CD14-positive monocyte (primary cell): Measurements from ENCODE around the gene SLC22A1. TPM values are rescaled to one million over a fixed set of nuclear protein-coding genes. Genes with fewer than 3 reads are reported as not detected.

Experiments
- DNase-seq, 3 donors: peaks; one replicate each; pipeline ENCODE4 v3.0.0-alpha.2; 2011 to 2022
- H2AFZ ChIP-seq: 2 replicates; pipeline ENCODE4 v1.6.0; 2012; ENCODE audit warnings: mild to moderate bottlenecking, low read depth, low read length, inconsistent platforms; ENCODE audit not compliant: insufficient read depth, poor library complexity, severe bottlenecking
- H3K27ac ChIP-seq, 2 donors: 1 replicate in 1 of 2; 2 replicates in 1 of 2; pipeline ENCODE4 v1.5.1; 2012 to 2013; ENCODE audit warnings: low read length in 2 of 2, control low read depth in 1 of 2, inconsistent platforms in 1 of 2, low read depth in 1 of 2, mild to moderate bottlenecking in 1 of 2
- H3K27me3 ChIP-seq, 2 donors: one replicate each; pipeline versions ENCODE4 v1.6.0 to v1.6.1; 2011 to 2013; ENCODE audit warnings: low read length in 2 of 2; ENCODE audit not compliant: control insufficient read depth in 2 of 2, insufficient read depth in 2 of 2
- H3K36me3 ChIP-seq, 2 donors: replicated peaks in 1 of 2; 1 replicate in 1 of 2; 2 replicates in 1 of 2; pipeline versions ENCODE4 v1.5.1 to v1.6.1; 2012 to 2013; ENCODE audit warnings: low read length in 2 of 2, control low read depth in 1 of 2, inconsistent platforms in 1 of 2, mild to moderate bottlenecking in 1 of 2; ENCODE audit not compliant: insufficient read depth in 2 of 2, control insufficient read depth in 1 of 2
- H3K4me1 ChIP-seq, 2 donors: 1 replicate in 1 of 2; 2 replicates in 1 of 2; pipeline versions ENCODE4 v1.5.1 to v1.6.1; 2012 to 2013; ENCODE audit warnings: low read length in 2 of 2, control low read depth in 1 of 2, inconsistent platforms in 1 of 2, mild to moderate bottlenecking in 1 of 2, moderate library complexity in 1 of 2; ENCODE audit not compliant: insufficient read depth in 2 of 2, control insufficient read depth in 1 of 2
- H3K4me2 ChIP-seq: replicated peaks from 2 replicates; pipeline ENCODE3; 2012; ENCODE audit warnings: low read length, moderate library complexity, mild to moderate bottlenecking; ENCODE audit not compliant: poor library complexity, severe bottlenecking; ENCODE audit errors: extremely low read depth
- H3K4me3 ChIP-seq, 3 experiments: fragments of 200-600 bp in 1 of 3; sonication (generic) in 1 of 3; replicated peaks in 1 of 3; 1 replicate in 2 of 3; 2 replicates in 1 of 3; pipeline ENCODE4 v1.5.1; 2011 to 2013; ENCODE audit warnings: low read length in 3 of 3, mild to moderate bottlenecking in 3 of 3, control low read depth in 2 of 3, low read depth in 2 of 3, inconsistent platforms in 1 of 3, moderate library complexity in 1 of 3
- H3K79me2 ChIP-seq: 2 replicates; pipeline ENCODE4 v1.6.0; 2012; ENCODE audit warnings: mild to moderate bottlenecking, control low read depth, inconsistent platforms, low read length, moderate library complexity; ENCODE audit not compliant: insufficient read depth
- H3K9ac ChIP-seq: 2 replicates; pipeline ENCODE4 v1.6.0; 2017; ENCODE audit warnings: low read length, mild to moderate bottlenecking; ENCODE audit not compliant: insufficient read depth, poor library complexity, severe bottlenecking
- H3K9me3 ChIP-seq, 2 donors: replicated peaks in 1 of 2; 1 replicate in 1 of 2; 2 replicates in 1 of 2; pipeline versions ENCODE4 v1.5.1 to v1.6.1; 2012 to 2013; ENCODE audit warnings: low read length in 2 of 2, control low read depth in 1 of 2; ENCODE audit not compliant: control insufficient read depth in 1 of 2, insufficient read depth in 1 of 2
- H4K20me1 ChIP-seq: 2 replicates; pipeline ENCODE4 v1.6.0; 2012; ENCODE audit warnings: mild to moderate bottlenecking, low read length, control low read depth, moderate library complexity; ENCODE audit not compliant: insufficient read depth
- H3K27ac Mint-ChIP-seq, 7 donors: one replicate each; pipeline ENCODE4 v1.8.0; 2020; ENCODE audit warnings: mild to moderate bottlenecking in 7 of 7, mixed read lengths in 7 of 7, moderate library complexity in 6 of 7, inconsistent platforms in 2 of 7
- H3K27me3 Mint-ChIP-seq, 3 donors: one replicate each; pipeline ENCODE4 v1.8.0; 2021 to 2022; ENCODE audit warnings: low read depth in 3 of 3, mild to moderate bottlenecking in 3 of 3, mixed read lengths in 3 of 3, moderate library complexity in 3 of 3, inconsistent platforms in 1 of 3
- H3K36me3 Mint-ChIP-seq, 2 donors: one replicate each; pipeline ENCODE4 v1.8.0; 2020; ENCODE audit warnings: mixed read lengths in 2 of 2, inconsistent platforms in 1 of 2, mild to moderate bottlenecking in 1 of 2
- H3K4me1 Mint-ChIP-seq: one replicate; pipeline ENCODE4 v1.8.0; 2020; ENCODE audit warnings: mild to moderate bottlenecking, mixed read lengths
- H3K4me3 Mint-ChIP-seq, 2 donors: one replicate each; pipeline ENCODE4 v1.8.0; 2020; ENCODE audit warnings: mild to moderate bottlenecking in 2 of 2, mixed read lengths in 2 of 2, moderate library complexity in 1 of 2
- H3K9me3 Mint-ChIP-seq, 7 donors: one replicate each; pipeline ENCODE4 v1.8.0; 2020 to 2022; ENCODE audit warnings: mixed read lengths in 7 of 7, mild to moderate bottlenecking in 6 of 7, moderate library complexity in 6 of 7, inconsistent platforms in 2 of 7
- WGBS: methylation state at CpG from one replicate; pipeline ENCODE4 v1.1.5; 2013; ENCODE audit warnings: missing lambda C conversion rate; ENCODE audit not compliant: insufficient coverage; 5-methylcytosine and 5-hydroxymethylcytosine counted together
- intact Hi-C, 2 donors: fragments of 100-400 bp; cut with micrococcal nuclease; formaldehyde crosslinking; loops; one replicate each; pipeline versions ENCODE4 v1.15.0 to v1.15.1; 2023
- polyA plus RNA-seq, 3 donors: library from polyadenylated mRNA; depleted of rRNA in 1 of 3; unstranded in 2 of 3; stranded (reverse) in 1 of 3; fragments of 300-500 nt in 2 of 3; fragments of >200 nt in 1 of 3; fragmentation: Illumina TruSeq in 2 of 3; gene quantifications; 1 replicate in 2 of 3; 2 replicates in 1 of 3; pipeline ENCODE4 v1.2.3, GENCODE V29; 2012 to 2021
- TF ChIP-seq, protein P1 (sequence below): fragments of 200-600 bp; IDR thresholded peaks from one replicate; pipeline ENCODE4 v1.8.0; 2022; ENCODE audit warnings: antibody characterized with exemption, mild to moderate bottlenecking

SLC22A1 gene
- polyA plus RNA-seq, 3 donors: 0.36 to 0.48 TPM; not detected in 1

DNA sequence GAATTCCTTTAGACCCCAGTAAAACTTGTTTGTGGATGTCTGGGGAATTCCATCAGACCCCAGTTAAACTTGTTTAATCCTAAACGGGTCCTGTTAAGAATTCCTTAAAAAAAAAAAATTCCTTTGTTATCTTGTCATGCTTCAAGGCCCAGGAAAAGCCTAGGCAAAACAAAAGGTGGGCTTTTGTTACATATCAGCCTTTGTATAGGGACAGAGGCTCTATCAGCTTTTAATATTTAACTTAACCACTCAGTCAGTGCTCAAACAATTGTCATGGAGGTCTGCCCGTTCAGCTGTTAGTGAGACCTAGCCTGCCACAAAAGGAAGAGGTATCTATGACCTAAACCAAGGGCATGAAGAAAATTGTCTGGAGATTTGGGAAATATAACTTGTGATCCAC lies 53.1 kb downstream of the SLC22A1 start:
- Mint-ChIP-seq H3K9me3 (peaks cover 0 to 5% (median 0%) of the 10 kb centered on the region in 7 donors), H3K27me3 (peaks cover 0 to 4% (median 2%) of the 10 kb centered on the region in 3 donors), H3K4me3 (no peak overlapping the region), H3K4me1 (no peaks in the 10 kb centered on the region), H3K27ac (no peak overlapping the region), H3K36me3 (no peaks in the 10 kb centered on the region)
- Histone ChIP-seq H3K79me2 (no peaks in the 10 kb centered on the region), H3K27ac (no peak overlapping the region), H3K9ac (no peak overlapping the region), H3K27me3 (no peaks in the 10 kb centered on the region), H3K36me3 (no peaks in the 10 kb centered on the region), H3K4me1 (no peaks in the 10 kb centered on the region), H3K4me3 (no peak overlapping the region), H3K4me2 (no peak overlapping the region), H3K9me3 (no peaks in the 10 kb centered on the region), H2AFZ (no peak overlapping the region), H4K20me1 (no peaks in the 10 kb centered on the region)
- intact Hi-C loops: no loop called here
- TF ChIP-seq, protein P1, sequence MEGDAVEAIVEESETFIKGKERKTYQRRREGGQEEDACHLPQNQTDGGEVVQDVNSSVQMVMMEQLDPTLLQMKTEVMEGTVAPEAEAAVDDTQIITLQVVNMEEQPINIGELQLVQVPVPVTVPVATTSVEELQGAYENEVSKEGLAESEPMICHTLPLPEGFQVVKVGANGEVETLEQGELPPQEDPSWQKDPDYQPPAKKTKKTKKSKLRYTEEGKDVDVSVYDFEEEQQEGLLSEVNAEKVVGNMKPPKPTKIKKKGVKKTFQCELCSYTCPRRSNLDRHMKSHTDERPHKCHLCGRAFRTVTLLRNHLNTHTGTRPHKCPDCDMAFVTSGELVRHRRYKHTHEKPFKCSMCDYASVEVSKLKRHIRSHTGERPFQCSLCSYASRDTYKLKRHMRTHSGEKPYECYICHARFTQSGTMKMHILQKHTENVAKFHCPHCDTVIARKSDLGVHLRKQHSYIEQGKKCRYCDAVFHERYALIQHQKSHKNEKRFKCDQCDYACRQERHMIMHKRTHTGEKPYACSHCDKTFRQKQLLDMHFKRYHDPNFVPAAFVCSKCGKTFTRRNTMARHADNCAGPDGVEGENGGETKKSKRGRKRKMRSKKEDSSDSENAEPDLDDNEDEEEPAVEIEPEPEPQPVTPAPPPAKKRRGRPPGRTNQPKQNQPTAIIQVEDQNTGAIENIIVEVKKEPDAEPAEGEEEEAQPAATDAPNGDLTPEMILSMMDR: no peak
- WGBS: no CpG with 5 or more reads among the region's 2 CpGs
- DNase-seq: no peak

DNA sequence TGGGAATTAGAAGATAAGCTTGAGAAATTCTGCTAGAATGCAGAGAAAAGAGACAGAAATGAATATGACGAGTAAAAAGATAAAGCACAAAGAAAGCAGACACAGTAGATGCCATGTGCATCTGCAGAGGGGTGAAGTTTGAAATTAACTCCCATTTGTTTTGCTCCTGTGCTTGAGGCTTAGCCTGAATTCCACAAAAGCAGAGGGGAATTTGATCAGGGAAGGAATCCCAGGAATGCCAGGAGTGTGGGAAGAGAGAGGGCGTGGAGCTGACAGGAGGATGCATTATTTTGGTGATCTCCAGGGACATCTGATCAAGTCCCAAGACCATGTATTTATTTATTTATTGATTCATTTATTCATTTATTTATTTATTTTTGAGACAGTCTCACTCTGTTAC lies 55.6 kb downstream of the SLC22A1 start:
- no peak overlapping the region for H3K27ac Mint-ChIP-seq
- Histone ChIP-seq H3K9ac (no peak overlapping the region), H3K27ac (no peak overlapping the region), H4K20me1 (no peaks in the 10 kb centered on the region), H3K36me3 (no peaks in the 10 kb centered on the region), H2AFZ (no peak overlapping the region), H3K4me1 (no peaks in the 10 kb centered on the region), H3K4me2 (no peak overlapping the region), H3K79me2 (no peaks in the 10 kb centered on the region), H3K9me3 (no peaks in the 10 kb centered on the region), H3K27me3 (no peaks in the 10 kb centered on the region), H3K4me3 (no peak overlapping the region)
- peaks cover 0 to 3% (median 0%) of the 10 kb centered on the region in 7 donors for H3K9me3 Mint-ChIP-seq
- DNase-seq: no peak
- intact Hi-C loops: no loop called here
- no peaks in the 10 kb centered on the region for H3K4me1 Mint-ChIP-seq
- H3K36me3 Mint-ChIP-seq: no peaks in the 10 kb centered on the region
- peaks cover 0 to 4% (median 2%) of the 10 kb centered on the region in 3 donors for H3K27me3 Mint-ChIP-seq
- H3K4me3 Mint-ChIP-seq: no peak overlapping the region
- TF ChIP-seq, protein P1: no peak
- WGBS: 63% methylated on average over 1 of the region's 2 CpGs
